DMS153 treated with DMSO at 0.1 percent for 48 hours (cell line): Measurements from ENCODE around the gene ZNG1C.
"Not testable (repeated sequence)": the region's sequence is repeated elsewhere in the genome, so short reads cannot be mapped to it uniquely, and the experiment has no call there.

ENCODE experiments used
- DNase-seq: peaks from one replicate; lab custom pipeline; 2025; ENCODE audit not compliant: unreplicated experiment; lab: John Stamatoyannopoulos, UW

Gene ZNG1C

DNA sequence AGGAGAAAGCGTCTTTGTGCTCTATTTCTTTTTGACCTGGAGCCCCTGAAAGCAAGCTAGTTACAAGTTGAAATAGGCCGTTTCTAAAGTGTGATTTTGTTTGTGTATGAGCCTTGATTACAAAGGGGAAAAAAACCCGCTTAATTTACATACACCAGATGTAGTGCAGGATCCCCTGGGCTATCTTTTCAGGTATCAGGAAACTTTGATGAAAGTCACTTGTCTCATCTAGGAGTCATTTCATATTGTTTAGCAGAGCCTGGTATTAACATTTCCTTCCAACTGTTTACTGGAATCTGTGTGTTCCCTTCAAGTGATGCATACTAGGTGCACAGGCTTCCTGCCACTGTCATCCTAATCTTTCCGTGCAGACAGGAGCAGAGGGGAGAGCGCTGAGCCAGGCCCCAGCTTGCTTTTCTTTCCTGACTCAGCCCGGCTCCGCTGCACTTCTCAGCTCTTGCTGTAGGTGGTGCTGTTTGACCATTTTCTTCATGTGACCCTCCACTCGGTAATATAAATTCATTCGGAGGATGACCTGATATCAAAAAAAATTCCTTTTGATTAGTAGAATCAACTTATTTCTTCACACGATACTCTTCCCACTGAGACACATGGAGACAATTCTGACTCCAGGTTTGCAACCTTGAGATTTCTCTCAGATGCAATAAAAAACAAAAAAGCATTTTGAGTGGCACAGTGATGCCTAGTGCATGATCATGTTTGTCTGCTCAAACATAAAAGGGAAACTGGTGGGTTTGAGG, 100.7 kb downstream of the ZNG1C start:
- DNase-seq = not testable (repeated sequence)

DNA sequence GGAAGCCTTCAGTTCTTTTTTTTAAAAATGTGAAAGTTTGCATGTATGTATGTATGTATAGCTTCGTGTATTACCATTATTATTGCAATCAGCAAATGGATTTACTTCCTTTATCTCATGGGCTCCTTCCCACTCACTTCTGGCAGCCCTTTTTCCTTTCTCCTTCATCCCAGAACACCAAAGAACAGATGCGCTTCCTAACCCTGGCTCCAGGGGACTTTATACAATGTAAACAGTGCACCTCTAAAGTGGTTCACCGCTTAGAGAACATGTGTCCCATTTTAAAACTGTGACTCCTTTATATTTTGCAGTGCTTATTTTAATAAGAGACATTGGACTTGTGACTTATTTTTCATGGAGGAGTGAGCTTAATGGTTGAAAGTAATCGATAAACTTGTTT, 101.5 kb downstream of the ZNG1C start:
- not testable (repeated sequence) for DNase-seq

DNA sequence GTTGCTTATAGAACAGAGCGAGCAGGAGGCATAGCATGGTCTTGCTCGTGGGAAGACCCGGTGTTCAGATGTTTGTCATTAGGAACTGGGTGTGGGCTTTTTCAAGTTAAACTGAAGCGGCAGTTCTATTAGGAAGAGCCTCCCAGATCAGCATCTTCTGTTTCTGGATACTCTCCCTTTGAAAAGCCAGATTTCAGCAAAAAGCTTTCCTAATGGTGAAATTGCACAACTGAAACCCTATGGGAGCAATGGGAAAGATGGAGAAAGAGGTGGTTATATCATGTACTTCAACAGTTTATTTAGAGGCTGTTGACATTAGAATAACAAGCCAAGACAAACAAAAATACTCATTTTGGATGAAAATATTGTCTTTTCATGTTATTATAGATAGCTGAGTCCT, 102.2 kb downstream of the ZNG1C start:
- DNase-seq = not testable (repeated sequence)
